GM19455 (cell line): Measurements from ENCODE around the gene ENTHD1.
"Not testable (repeated sequence)": the region's sequence is repeated elsewhere in the genome, so short reads cannot be mapped to it uniquely, and the experiment has no call there.

Source experiments
- ATAC-seq: cut with Tn5 transposase; IDR thresholded peaks from one replicate; pipeline ENCODE4 v1.9.1; 2021; ENCODE audit not compliant: unreplicated experiment

Gene ENTHD1

DNA sequence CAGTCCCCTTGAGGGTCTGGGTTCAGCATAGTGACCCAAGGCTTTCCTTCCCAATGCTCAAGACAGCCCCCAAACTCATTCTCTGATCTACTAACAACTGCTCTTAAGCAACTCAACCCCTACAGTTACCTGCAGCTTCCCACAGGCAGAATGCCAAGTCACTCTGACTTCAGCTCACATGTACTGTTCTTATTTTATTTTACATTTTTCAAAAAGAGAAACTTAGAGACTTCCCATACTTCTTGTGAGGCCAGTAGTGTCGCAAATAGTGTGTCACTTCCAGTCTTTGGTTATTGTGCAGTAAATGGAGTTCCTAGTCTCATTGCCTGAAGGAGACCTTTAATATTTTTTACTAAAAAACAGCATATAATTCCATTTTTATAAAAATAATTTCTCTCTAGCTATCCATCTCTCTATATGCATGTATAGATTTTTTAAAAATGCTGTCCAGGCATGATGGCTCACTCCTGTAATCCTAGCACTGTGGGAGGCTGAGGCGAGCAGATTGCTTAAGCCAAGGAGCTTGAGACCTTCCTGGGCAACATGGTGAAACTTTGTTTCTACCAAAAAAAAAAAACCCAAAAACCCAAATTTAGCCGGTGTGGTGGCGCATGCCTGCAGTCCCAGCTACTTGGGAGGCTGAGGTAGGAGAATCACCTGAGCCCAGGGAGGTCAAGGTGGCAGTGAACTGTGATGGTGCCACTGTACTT, 41.8 kb downstream of the ENTHD1 start:
- no peak for ATAC-seq

DNA sequence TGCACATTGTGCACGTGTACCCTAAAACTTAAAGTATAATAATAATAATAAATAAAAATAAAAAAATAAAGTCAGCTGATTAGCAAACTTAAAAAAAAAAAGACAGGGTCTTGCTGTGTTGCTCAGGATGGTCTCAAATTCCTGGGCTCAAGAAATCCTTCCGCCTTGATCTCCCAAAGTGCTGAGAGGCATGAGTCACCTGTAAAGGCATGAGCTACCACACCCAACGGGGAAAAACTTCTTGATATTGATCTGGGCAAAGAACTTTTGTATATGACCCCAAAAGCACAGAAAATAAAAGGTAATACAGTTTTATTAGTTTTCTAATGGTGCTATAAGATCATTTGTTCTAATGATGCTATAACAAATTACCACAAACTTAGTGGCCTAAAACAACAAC, 46.1 kb downstream of the ENTHD1 start:
- no peak for ATAC-seq

DNA sequence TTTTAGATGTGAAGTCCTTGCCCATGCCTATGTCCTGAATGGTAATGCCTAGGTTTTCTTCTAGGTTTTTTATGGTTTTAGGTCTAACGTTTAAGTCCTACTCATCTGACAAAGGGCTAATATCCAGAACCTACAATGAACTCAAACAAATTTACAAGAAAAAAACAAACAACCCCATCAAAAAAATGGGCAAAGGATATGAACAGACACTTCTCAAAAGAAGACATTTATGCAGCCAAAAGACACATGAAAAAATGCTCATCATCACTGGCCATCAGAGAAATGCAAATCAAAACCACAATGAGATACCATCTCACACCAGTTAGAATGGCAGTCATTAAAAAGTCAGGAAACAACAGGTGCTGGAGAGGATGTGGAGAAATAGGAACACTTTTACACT, 47.0 kb downstream of the ENTHD1 start:
- not testable (repeated sequence) for ATAC-seq

DNA sequence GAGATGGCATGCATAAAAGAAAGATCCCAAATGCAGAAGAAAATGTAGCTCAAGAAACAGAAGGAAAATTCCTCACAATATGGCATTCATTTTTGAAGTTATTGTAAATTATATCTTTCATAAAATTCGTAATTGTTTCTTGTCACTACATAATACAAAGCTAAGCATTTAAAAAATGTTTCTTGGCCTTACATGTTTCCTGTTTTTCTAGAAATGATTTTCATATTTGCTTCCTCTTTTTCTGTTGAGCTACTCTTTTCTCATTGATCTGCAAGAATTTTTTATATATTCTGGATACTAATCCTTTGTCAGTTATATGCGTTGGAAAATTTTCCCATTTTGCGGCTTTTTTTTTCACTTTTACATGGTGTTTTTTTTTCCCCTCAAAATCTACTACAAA, 48.0 kb downstream of the ENTHD1 start:
- ATAC-seq, result no peak

DNA sequence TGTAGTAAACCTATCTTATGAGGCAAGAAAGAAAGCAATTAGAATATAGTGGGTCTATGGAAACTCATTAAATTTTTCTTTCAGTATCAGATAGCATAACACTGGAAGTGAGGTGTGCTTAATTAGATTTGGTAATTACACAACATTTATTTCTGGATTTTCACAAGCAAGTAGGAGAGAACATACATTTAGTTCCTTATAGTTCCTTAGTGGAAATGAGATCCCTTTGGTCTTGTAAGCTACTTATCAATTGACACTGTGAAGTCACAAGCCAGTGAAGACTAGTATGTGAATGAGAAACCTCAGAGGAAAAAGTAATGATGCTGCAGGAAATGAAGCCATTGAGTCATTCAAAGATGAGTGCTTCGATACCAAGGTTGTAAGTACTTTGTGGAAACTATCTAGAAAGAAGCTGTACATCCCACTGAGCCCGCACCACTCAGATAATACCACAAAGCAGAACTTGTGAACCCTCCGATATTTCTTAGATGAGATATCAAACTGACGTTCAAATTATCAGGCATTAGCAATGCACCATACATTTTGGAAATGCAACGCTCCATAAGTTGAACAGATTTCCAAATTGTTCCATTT, 53.5 kb downstream of the ENTHD1 start:
- ATAC-seq, result no peak

DNA sequence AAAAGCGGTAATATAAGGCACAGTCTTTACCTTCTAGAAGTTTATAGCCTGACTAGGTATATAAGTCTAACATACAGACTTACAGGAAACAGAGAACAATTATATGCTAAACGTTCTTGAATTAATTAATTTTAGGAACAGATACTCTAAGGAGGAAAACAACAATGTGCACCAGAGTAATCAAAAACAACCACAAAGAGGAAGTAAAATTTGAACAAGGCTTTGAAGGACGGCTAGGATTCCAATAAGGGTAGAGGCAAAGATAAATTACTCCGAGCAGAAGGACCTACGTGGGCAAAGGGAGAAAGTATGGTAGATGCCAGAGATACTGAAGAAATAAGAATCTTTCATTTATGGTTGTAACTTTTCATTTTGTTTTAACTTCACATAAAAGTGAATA, 54.4 kb downstream of the ENTHD1 start:
- no peak for ATAC-seq

DNA sequence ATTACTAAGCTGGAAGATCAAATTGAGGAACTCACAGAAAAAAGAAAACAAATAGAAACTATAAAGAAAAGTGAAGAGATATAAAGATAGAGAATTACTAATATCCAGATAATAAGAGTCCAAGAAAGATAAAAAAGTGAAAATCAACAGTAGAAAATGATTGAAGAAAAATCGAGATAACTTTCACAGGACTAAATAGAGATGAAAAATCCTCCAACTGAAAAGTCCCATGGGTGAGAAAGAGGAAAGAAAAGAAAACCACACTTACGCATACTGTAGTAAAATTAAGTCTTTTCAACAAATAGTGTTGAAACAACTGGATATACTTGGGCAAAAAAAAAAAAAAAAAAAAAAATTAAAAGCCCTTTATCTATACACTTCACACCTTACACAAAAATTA, 60.0 kb downstream of the ENTHD1 start:
- no peak for ATAC-seq

DNA sequence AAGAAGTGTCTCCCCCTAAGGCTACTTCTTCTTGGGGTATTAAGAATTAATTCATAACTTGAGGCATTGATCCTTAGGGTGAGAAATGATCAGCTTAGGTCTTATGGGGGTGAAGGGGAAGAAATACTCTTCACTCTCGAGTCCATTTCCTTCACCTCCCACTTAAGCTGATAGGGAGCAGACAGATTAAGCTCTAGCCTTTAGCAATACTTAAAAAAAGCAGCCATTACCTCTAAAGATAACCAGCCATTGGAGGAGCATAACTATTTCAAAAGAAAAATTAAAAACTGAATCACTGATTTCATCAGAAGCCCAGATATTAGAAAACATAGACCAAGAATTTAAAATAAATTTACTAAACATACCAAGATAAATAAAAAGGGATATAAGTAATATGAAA, 60.5 kb downstream of the ENTHD1 start:
- no peak for ATAC-seq

DNA sequence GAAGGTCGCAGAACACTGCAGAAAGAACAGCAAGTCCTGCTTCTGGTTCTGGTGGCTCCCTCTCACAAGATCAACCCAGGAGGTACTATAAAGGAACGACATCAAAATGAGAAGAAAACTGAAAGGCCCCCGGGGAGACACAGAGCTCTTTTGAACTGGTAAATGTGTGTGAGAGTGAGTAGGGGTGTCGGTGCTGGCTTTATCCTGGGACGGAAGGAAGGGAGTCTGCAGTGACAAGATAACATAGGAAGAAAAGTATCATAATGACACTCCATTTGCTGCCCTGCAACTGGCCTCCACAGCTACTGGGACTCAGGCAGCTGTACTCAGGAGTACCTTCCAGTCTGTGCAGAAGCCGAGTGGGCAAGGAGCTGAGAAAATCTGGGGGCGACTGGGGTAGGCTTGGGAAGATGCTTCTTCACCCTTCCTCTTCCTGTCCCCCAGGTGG, 60.9 kb downstream of the ENTHD1 start:
- ATAC-seq, result no peak

DNA sequence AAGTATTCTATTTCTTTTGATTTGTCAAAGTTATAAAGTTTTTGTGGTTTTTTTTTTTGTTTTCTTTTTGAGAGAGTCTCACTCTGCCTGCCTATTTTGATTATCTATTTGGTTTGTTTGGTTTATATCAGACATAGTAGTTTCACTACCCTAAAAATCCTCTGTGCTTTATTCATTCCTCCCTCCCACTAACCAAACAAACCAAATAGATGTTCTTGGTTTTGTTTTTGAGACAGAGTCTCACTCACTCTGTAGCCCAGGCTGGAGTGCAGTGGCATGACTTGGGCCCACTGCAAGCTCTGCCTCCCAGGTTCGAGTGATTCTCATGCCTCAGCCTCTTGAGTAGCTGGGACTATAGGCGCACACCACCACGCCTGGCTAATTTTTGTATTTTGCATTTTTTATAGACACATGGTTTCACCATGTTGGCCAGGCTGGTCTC, 67.9 kb downstream of the ENTHD1 start:
- no peak for ATAC-seq

DNA sequence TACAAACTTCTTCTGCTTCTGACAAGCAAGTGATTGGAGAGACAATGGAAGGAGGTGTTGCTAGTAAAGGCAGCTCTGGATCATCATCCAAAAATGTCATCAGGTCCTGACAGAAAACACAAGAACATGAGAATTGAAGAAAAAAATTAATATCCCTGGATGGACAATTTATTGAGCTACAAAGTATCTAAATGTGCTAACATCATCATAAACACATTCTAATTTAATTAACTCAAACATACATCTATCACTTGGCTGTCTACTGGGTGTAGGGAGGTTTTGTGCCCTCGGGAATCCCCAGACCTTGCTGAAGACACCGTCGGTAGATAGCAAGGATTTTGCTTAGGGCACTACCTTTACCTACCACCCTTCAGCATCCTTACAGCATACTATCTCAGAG, 72.6 kb downstream of the ENTHD1 start:
- ATAC-seq, result no peak

DNA sequence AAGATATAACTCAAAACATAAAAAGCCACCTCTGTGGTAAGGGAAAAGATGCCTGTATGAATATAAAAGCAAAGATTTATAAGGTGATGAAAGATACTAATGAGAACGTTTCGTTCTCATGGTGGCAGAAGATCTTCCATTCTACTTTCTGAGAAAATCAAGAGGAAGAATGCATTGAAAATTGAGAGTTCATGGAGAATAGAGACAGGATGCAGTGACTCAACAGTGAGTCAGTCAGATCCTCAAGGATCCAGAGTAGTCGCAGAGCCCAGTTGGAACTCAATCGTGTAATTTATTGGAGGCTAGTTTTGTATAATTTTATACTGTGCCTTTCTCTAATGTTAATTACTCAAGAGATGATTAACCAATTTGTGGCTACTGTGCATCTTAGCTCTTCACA, 73.3 kb downstream of the ENTHD1 start:
- ATAC-seq, result no peak

DNA sequence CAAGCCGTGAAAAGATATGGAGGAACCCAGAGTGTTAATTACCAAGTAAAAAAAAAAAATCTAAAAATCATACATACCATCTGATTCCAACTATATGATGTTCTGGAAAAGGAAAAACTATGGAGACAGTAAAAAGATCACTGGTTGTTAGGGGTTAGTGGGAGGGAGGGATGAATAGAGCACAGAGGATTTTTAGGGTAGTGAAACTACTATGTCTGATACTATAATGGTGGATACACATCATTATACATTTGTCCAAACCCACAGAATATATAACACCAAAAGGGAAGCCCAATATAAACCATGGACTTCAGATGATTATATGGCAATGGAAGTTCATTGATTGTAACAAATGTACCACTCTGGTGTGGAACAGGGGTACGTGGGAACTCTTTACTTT, 74.1 kb downstream of the ENTHD1 start:
- no peak for ATAC-seq

DNA sequence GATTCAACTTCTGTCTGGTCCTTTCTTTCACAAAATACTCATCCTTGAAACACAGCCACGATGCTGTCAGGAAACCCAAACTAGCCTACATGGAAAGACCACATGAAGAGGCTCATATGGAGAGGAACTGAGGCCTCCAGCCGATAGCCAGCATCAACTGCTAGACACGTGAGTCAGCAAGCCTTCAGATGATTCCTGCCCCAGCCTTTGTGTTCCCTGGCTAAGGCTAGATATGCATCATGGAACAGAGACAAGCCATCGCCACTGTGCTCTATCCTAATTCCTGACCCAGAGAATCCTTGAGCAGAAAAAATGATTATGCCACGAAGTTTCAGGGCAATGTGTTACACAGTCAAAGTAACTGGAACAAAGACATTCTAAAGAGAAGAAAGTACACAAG, 75.5 kb downstream of the ENTHD1 start:
- ATAC-seq, result no peak

DNA sequence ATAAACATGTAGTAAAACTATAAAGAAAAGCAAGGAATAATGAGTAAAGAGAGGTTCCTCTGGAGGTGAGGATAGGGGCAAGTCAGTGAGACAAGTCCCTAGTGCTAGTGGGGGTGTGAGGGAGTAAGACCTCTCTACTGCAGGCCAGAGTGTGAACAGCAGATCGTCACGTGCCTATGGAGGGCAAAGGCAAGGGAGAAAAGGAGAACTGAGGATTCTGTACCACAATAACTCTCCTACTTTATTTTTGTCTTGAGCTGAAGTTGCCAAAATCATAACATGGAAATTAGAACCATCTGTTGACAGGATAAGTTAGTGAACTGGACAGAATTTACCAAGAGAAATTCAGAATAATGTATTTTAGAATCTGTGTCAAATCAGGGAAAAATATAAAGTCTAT, 77.6 kb downstream of the ENTHD1 start:
- ATAC-seq, result no peak

DNA sequence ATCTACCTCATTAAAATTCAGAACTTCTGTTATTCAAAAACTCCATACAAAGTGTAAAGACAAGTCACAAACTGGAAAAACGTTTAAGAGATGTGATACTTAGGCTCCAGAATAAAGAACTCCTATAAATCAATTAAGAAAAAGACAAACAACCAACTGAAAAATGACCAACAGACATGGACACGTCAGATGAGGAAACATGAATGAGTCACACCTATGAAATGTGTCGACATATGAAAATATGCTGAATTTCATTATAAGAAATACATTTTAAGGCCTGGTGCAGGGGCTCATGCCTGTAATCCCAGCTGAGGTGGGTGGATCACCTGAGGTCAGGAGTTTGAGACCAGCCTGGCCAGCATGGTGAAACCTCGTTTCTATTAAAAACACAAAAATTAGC, 78.7 kb downstream of the ENTHD1 start:
- ATAC-seq, result no peak

DNA sequence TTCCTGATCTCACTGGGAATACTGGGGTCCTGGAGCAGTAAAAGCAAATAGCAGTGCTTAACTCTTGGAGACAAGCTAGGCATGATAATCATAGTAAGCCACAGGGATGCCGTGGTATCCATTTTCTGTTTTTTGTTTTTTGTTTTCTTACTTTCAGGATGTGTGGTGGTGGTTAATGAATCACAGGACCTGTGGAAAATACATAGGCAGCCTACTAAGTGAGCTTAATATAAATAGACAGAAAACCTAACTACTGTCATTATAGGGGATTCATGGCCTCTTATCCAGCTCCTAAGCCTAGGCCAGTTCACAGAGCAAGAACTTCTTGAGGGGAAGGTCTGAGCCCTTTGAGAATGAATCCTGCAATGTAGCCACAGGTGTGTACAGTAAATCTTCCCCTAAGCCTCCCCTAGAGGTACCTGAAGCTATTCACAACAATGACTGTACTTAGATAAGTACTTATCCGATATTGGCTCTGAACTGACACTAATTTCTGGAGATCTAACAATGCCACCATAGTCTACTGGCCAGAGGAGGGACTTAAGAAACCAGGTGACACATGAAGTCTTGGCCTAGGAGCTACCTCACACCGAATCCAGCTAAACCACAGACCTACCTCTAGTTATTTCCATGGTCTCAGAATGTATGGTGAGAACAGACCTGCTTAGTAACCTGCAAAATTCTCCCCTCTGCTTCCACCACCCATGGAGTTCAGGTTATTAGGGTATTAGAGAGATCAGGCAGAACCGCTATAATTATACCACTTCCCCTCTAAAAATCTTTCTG, 83.6 kb downstream of the ENTHD1 start:
- no peak for ATAC-seq

DNA sequence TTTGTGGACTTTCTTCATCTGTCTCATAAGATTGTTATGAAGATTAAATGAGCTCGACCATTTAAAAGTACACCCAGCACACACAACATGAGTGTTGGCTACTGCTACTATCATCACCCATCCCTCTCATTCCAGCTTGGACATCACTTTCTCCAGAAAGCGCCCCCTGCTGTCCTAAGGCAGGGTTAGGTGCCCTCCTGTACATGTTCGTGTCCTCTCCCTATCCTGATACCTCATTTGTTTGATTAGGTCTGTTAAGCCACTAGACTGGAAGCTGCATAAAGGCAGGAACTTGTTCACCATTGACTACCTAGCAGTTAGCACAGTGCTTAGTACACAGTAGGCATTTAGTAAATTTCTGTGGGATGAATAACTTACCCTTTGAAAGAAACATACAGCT, 85.5 kb downstream of the ENTHD1 start:
- no peak for ATAC-seq

DNA sequence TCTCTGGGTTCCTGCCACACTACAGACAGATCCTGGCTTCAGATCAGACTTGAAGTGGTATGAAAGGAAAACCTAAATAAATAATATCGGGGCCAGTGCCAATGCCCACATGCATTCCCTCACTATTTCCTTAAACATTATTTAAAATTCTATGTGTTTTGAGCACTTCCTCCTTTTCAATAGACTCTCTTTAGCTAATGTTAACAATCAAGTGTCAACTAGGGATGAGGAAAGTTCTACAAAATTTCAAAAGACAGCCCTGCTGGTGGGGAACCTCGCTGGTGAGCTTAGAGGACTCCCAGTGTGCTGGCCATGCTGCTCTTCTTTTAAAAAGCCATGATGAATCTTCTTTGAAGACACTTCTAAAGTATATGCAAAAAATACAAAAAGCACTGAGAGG, 87.5 kb downstream of the ENTHD1 start:
- ATAC-seq, result no peak

DNA sequence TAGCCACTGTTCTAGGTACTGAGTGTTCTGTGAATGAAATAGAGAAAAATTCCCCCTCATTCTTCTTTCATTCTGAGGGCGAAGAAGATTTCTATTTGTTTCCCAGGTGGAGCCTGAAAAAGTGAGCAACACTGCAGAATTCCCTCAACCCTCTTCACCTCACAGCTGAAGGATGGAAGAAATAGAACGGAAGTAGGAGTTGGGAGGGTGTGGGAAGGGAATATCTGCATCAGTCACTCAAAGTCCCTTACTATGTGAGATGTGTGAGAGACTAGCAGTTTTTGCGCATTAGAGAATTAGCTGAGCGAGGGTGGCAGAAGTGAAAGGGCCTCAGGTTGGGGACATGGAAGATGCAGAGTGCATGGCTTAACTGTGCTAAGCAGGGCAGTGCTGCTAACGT, 88.4 kb downstream of the ENTHD1 start:
- no peak for ATAC-seq

DNA sequence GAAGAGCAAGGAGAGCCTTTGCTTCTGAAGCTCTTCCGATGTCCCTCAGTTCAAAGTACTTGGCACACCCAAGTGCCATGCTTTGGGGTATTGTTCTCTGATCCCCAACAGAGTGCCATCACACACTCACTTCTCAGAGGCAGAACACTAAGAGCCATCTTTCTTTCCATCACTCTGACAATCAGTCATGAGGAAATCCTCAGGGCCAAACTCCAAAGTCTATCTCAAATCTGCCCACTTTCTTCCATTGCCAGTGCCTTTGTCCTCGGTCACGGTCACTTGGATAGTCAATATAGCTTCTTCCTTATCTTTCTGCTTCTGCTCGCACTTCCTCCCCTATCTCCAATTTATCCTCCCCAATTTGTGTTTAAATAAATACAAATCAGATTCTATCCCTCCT, 90.9 kb downstream of the ENTHD1 start:
- no peak for ATAC-seq
